HG02623 (cell line): ENCODE data around the gene IRS2.

ENCODE experiments used
- ATAC-seq: cut with Tn5 transposase; IDR thresholded peaks from one replicate; pipeline ENCODE4 v1.9.1; 2021; ENCODE audit warnings: moderate library complexity; ENCODE audit not compliant: unreplicated experiment

Gene IRS2

DNA sequence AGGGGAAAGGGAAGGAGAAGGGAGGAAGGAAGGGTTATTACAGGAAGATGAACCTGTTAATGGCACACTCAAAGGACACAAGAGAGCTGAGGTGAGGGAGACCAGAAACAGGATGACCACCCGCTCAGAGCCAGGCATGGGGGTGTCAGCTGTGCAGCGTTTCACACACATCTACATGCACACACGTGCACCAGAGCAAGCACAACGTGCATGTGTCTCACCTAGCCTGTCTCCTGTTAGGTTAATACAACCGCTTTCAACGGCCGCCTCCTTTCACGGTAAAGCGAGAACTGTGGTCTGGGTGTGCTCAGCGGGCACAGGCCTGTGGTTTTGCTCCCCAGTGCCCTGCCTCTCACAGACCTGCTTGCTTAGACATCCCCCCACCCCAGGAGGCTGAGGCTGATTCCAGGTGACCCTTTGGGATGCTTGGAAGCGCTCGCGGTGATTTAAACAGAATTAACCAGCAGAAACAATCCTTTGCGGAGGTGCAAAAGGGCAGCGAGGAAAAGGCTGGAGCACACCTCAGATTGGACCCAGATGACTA lies 27.4 kb downstream of the IRS2 start:
- ATAC-seq = no peak

DNA sequence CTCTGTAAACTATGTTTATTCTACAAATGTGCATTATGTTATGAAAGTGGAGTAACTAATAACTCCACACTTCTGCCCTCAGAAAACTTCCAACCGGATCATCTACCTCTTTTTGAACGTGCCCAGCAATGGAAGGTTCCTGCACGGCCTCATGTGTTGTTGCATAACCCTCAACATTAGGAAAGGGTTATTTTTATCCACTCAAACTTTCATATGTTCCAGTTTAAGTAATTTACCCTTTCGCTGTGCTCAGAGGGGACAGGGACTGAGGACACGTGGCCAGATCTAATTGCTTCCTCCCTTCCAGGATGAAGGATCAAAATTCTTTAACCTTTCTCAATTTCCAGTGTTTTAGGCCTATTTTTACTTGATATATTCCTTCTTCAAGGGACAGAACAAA lies 29.6 kb downstream of the IRS2 start:
- no peak for ATAC-seq

DNA sequence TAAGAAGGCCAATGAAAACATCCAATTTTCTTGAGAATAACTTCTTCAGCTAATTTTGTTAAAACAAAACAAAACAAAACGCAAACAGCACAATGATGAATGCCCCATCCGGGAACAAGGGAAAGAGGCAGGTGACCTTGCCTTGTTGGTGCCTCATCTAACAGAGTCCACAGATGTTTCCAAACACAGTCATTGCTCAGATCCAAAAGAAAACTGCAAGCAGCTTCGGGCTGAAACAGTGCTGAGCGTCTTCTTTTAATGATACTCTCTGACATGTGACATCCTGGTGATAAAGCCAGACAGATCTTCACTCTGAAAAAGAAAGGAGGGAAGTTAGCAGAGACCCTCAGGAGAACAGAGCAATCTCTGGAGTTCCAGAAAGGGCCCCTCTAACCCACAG lies 30.4 kb downstream of the IRS2 start:
- ATAC-seq = no peak

DNA sequence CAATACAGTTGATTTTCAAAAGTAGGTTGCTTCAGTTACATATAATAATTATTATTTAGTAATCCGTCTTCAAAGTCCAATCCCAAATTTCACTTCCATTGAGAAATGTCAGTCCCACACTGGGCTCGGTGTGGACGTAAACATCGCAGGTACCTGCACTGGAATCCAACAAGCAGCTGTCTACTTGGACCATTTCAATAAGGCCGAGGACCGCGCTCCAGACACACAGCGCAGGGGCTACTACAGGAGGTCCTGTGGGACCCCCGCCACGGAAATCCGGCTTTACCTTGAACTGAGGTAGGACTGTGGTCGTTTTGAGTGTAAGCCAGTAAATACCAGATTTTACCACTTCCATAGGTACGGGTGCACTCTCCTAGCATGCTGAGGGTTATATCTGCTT lies 30.8 kb downstream of the IRS2 start:
- ATAC-seq = no peak

DNA sequence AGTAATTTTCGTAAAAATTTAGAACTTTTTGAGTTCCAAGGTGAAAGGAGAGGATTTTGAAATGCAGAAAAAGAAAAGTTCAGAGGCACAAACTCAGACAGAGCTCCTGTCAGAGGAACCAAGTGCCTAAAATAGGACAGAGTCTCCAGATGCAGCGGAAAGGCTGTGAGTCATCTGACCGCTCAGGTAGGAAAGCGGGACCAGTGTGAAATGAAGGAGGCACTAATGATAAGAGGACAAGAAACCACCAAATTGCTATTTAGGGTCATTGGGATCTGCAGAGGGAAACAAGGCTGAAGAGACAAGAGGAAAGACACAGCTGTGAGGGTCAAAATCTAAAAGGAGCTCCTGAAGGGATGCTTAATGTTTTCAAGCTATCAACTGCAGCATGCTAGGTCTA lies 34.9 kb downstream of the IRS2 start:
- no peak for ATAC-seq

DNA sequence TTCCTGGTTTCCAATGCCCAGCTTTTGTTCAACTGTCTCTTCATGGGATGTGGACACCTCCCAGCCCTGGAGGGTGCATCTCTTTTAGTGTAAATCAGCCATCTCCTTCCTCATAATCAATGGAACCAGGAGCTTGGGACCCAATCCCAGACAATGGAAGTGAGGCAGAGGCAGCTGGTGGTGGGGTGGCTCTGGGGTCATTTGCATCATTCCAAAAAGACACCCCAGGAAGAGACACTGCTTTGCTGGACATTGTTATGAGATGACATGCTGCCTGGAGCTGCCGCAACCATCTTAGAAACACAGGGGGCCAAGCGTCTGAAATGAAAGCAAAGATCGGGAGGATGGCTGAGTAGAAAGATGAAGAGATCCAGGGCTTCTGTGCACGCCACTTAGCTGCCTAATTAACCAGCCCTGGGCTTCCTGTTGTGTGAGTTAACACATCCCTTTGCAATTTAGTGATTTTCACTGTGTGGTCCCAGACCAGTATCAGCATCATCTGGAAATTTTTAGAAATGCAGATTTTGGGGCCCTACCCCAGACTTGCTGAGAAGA lies 36.1 kb downstream of the IRS2 start:
- ATAC-seq = no peak

DNA sequence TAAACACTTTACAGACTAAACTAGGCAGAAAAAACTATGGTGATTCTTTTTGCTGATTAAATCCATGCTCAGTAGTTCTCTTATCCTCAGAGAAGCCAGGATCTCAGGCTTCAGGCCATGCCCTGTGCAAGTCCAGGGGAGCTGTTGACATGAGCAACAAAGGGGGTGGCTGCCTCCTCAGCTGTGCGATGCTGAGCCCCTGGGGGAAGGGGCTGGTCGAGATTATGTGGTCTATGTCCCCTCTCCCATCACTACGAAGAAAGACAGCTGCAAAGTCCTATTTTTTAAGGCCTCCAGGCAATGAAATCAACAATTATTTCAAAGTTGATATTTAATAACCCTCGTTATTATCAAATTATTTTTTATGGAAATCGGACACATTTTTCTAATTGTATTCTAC lies 37.0 kb downstream of the IRS2 start:
- no peak for ATAC-seq

DNA sequence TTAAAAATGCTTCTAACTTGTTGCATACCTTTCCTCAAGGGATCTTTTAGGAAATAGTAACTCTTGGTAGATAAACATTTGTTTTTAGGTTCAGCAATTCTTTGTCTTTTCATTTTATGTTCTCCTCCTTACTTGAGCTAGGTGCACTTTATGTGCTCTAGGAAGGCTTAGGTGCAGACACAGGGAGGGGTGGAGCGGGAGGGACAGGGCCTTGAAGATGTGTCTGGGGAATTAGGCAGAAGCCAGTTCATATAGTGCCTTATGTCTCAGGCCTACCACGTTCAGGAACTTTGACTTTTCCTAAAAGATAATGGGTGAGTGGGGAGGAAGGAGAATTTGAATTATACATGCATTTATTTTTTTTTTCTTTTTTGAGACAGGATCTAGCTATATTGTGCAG lies 37.7 kb downstream of the IRS2 start:
- ATAC-seq = no peak

DNA sequence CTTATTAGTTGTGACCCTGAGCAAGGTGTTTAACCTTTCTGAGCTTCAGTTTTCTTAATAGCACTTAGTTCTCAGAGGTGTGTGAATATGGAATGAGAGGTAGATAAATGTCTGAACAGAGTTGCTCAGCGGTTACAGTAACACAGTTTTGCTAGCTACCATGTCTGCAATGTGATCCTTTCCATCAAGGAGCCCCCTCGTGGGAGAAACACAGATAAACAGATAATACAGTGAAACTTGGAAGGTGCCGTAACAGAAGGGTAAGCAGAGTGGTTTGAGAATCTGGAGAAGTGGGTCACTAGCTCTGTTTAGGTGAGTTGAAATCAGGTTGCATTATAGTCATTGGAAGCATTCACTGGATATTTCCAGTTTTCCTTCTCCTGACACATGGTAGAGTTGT lies 38.9 kb downstream of the IRS2 start:
- ATAC-seq = no peak

DNA sequence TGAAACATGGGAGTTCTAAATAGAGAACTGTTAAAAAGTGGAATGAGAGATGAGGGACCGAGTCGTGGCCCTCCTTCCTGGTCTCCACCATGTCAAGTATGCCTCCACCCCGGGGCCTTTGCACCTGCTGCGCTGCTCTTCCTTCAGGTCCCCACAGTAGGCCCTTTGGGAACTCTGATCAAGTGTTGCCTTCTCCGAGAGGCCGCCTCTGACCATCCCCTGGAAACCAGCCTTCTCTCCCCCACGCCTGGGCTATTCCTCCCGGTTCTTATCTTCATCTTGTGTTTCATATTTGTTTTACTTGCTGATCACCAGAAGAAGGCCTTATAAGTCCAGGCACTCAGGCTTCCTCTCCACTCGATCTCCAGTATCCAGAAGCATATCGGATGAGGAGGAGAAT lies 40.0 kb downstream of the IRS2 start:
- no peak for ATAC-seq

DNA sequence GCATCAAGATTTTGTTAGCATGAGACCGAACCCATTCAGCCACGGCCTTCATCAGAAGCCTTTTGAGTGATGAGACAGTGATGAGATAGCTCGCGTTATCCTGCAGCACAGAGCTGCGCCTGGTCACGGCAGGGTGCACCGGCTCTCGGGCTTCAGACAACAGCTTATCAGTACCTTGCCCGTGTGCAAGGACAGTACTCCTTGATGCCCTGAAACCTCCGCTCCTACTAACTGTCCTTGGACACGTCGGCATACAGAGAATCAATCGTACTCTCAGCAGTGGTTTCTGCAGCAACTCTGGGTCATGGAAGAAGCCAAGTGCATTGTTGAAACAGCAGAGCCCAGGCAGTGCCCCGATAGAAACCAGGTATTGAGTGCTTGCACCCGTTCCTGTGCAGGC lies 40.7 kb downstream of the IRS2 start:
- ATAC-seq = no peak

DNA sequence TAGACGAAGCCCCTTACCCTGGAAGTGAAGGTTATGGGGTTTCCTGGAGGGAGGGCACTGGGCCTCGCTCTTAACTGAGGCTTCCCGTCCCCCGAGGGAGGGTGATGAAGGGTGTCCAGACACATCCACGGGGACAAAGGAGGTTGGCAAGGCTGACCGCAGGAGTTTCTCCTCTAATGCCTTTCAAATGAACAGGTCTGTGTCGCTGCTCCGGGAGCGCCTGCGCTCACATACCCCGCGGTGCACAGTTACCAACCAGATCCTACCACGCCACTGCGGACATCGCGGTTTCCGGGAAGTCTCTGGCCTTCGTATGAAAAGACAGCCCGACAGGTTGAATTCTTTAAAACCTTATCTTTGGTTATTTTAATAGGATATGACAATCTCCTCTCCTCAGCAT lies 41.3 kb downstream of the IRS2 start:
- ATAC-seq = no peak

DNA sequence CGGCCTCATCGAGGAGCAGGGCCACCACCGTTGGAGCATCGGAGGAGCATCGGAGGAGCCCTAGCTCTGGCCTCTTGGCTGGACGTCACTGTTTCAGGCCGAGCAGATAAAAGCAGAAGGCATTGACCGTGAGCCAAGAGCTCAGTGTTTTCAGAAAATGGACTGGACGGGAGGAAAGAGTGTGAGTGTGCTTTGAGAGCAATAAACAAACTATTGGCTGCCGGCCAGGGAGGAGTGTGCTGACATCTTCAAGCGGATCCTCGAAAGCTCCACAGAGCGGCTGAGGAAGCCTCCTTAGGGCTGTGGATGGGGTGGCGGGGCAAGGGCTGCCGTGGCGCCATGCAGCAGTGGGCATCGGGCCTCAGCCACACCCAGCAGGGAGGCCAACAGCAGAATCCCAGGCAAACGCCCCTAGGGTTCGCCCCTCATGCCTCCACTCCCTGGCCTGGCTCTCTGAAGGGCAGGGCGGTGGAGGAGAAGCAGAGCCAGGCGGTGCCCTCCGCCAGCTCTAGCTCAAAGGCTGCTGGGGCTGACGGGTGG lies 41.8 kb downstream of the IRS2 start:
- no peak for ATAC-seq

DNA sequence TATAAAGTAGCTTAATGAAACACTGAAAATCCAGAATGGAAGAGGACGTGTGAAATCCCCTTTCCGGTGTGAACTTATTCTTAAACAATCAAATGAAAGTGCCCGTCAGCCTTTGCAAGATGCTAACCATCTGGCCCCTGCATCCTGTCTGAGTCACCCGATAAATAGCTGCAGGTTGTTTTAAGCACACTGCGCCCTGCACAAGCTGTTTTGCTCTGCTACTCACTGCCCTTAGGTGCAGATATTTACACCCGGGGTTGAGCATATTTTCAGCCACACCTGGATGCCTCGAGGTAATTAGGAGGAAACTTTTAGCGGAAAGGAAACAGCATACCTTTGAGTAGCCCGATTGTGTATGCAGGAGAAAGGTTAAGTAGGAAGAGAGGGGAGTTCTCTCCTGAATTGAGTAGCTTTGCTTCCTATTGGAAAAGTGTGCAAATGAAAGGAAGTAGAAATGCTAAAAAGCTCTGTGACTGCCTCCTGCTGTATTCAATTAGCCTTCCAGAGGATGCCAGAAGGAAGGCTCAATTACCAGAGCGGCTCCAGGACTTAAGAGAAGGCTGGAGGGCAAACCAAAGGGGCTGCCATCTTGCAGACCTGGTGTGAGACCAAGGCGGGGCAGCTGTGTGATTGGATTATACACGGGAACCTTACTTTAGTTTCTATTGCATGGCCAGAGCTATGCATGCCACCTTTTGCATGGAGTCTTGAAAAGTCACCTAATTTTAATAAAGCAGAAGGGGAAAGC lies 42.5 kb downstream of the IRS2 start:
- ATAC-seq = no peak

DNA sequence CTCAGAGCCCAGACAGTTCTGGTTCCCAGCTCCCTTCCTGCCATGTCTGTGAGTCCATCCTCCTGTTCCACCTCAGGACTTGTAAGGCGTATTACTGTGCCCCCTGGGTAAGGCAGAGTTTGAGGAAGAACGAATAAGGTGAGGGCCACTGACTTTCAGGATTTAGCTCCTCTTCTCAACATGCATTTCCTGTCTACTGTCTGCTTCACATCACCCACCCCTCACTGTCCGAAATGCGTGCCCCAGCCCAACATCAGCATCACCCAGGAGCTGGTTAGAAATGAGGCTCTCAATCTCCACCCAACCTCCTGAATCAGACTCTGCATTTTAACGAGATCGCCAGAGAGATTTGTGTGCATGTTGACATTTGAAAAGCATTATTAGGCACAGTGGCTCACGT lies 44.4 kb downstream of the IRS2 start:
- no peak for ATAC-seq

DNA sequence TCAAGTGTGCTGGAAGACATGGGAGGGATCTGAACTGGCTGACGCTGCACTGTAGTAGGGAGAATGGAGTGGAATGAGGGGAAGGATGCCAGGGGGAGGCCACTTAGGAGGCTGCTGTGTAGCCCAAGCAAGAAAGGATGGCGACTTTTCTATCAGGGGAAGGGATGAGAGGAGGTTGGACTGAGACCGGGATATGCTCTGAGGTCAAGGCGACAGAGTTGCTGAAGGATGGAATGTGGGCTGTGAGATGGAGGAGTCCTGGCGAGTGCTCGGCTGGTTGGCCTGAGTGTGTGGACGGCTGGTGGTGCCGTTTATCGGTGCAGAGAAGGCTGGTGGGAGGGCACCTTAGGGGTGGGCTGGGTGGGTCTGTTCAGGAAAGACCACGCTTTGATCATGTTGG lies 45.7 kb downstream of the IRS2 start:
- ATAC-seq = no peak

DNA sequence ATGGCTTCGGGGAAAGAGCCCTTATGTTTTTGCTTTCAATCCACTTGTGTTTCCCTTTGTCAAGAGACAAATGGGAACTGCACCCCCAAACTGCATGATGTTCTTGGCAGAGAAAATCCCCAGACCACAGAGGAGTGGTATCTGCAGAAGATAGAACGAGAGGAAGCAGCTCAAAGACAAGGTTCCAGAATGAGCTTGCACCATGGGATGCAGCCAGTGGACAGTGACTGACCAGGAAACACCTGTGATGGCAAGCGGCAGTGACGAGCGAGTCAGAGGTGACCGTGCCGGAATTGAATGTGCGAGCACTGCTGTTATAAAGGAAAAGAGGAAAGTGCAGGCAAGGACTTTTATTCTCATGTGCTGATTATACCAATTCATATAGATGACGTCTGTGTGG lies 46.3 kb downstream of the IRS2 start:
- ATAC-seq = no peak

DNA sequence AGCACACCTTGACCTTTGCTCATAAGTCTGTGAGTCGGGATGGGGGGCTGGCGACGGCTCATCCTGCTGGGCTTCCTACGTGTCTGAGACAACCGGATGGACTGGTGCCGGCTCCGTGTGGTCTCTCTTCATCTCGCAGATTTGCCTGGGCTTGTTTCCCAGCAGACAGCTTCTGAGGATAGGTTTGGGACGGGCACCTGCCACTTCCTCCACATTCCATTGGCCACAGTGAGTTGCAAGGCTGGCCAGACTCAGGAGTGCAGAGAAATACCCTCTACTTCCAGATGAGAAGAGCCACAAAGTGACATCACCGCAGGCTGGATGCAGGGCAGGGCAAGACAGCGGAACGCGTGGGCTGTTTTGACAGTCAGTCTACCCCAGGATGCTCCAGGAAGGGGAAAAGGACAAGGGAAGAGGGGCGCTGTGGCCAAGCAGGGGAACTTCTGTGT lies 48.1 kb downstream of the IRS2 start:
- no peak for ATAC-seq

DNA sequence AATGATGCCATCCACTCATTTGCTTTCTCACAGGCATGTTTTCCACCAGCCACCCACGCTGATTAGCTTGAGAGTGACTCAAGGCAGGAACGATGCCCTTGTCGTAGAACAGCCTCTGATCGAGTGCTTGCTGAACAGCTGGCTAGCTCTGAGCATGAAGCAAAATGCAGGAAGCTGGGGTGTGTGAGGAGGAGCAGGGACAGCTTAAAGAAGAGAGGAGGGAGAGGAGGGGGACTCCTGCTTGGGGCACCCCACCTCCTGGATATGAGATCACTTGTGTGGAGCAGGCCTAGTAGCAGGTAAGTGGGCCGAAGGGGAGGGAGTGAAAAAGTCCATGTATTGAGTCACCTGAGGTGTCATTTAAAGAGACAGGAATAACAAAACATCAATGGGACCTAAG lies 48.8 kb downstream of the IRS2 start:
- no peak for ATAC-seq

DNA sequence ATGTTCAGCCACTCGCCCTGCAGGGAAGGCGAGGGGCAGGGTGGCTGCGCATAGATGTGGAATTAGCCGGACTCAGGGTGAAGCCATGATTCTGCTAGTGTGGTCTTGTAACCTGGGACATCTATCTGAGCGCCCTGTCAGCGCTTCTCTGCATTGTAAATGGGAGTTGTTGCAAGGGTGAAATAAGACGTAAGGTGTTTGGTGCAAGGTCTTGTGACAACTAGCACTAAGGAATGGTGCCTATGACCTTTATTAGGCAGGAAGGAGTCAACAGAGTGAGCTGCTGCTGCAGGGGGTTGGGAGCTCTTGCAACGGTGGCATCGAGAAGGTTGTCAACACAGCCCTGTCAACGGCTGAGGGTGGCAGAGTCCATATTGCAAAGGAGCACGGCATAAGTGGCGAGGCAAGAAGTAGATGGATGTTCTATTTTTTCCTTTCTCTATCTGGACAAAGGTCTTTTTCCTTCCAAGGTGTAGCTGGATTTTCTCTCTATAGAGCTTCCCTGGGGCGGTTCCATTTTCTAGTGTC lies 49.3 kb downstream of the IRS2 start:
- ATAC-seq = no peak

DNA sequence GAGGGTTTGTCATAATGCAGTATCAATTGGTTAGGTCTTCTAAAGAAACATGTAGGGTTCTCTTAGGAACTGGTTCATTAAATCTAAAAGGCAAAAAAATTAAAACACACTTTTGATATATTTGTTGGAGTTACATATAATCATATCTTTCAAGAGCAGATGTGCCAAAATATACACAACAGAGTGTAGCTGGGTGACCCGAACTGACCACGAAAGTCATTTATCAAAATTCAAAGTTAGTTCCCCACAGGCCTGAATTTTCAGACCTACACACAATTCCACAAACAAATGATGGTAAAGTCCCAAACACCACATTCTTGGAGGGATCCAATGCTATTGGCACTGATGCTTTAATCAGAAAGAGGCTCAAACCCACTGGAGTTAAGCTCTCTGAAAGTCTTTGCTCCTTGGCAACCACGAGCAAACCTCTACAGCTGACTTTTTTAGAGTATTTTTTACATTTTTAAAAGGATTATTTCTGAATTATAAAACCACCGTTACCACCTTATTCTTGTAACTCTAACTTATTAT lies 50.9 kb downstream of the IRS2 start:
- no peak for ATAC-seq
